ENCODE measurements around the gene CHCHD6.

DNA sequence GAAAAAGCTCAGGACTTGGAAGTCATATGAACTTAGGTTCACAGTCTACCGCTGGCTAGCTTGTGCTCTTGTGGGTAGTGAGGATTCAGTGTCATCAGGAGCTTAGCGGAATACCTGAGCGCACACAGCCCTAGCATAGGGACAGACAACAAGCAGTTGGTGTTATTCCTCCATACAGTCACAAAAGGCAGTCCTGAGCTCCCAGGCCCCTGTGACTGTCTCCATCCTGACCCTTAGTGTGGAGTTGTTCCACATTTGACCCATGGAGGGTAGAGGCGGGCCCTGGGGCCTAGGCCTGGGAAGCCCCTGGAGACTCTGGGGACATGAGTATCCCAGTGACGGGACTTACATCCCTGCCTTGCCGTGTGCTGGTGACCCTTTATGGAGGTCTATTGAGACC, 147.3 kb downstream of the CHCHD6 start:
- TF ChIP-seq, protein P1, sequence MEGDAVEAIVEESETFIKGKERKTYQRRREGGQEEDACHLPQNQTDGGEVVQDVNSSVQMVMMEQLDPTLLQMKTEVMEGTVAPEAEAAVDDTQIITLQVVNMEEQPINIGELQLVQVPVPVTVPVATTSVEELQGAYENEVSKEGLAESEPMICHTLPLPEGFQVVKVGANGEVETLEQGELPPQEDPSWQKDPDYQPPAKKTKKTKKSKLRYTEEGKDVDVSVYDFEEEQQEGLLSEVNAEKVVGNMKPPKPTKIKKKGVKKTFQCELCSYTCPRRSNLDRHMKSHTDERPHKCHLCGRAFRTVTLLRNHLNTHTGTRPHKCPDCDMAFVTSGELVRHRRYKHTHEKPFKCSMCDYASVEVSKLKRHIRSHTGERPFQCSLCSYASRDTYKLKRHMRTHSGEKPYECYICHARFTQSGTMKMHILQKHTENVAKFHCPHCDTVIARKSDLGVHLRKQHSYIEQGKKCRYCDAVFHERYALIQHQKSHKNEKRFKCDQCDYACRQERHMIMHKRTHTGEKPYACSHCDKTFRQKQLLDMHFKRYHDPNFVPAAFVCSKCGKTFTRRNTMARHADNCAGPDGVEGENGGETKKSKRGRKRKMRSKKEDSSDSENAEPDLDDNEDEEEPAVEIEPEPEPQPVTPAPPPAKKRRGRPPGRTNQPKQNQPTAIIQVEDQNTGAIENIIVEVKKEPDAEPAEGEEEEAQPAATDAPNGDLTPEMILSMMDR (IDR thresholded peaks at IDR 0.05) = no peak
- no peak for TF ChIP-seq POLR2A (IDR thresholded peaks at IDR 0.05)
